GM18867 (cell line): ENCODE results near the gene TSPAN18.

ENCODE experiments used
- ATAC-seq: cut with Tn5 transposase; IDR thresholded peaks from one replicate; pipeline ENCODE4 v1.9.1; 2021; ENCODE audit warnings: mild to moderate bottlenecking, moderate library complexity; ENCODE audit not compliant: unreplicated experiment

Gene TSPAN18

GRCh38 chr11:44840085-44840478 lies 113.3 kb downstream of the TSPAN18 start:
- ATAC-seq: no peak

GRCh38 chr11:44840521-44841251 lies 113.9 kb downstream of the TSPAN18 start:
- no peak for ATAC-seq

- ATAC-seq: no peak
These were observed 115.5 kb downstream of the TSPAN18 start for GRCh38 chr11:44842220-44842619.

GRCh38 chr11:44846852-44847251 lies 120.1 kb downstream of the TSPAN18 start:
- no peak for ATAC-seq

GRCh38 chr11:44847316-44847715 lies 120.6 kb downstream of the TSPAN18 start:
- ATAC-seq: no peak

GRCh38 chr11:44848203-44848962 lies 121.6 kb downstream of the TSPAN18 start:
- ATAC-seq: no peak

DNA sequence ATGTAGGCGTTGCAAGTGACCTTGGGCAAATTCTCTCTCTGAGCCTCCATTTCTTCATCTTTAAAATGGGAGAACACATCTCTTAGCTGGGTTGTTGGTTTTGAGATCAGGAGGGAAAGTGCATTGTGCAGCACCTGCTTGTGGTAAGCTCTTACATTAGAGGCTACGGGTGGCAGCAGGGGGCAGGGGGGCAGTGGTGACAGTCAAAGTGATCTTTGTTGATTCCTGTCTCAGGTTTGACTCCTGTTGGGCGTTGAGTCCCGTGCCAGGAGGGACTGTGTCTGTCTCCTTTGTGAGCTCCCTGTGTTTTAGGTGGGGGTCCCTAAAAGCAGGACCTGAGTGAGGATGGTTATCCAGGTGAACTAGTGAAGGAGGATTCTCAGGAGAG lies 122.2 kb downstream of the TSPAN18 start:
- ATAC-seq: no peak

DNA sequence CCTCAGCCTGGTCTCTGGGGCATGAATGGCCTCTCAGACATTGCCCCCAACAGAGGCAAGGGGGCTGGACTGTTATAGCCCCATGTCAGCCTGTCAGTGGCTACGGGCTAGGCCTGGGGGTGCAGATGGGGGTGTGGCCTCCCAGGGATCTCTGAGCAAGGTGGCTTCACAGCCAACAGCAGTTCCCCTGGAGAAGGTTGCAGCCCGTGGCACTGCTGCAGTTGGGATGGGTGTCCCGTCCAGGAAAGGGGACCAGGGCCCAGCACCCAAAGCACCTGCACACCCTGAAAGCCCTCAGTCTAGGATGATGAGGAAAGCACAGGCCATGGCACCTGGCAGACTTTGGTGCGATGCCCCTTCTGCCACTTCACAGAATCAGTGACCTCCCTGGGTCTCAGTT lies 122.7 kb downstream of the TSPAN18 start:
- no peak for ATAC-seq

DNA sequence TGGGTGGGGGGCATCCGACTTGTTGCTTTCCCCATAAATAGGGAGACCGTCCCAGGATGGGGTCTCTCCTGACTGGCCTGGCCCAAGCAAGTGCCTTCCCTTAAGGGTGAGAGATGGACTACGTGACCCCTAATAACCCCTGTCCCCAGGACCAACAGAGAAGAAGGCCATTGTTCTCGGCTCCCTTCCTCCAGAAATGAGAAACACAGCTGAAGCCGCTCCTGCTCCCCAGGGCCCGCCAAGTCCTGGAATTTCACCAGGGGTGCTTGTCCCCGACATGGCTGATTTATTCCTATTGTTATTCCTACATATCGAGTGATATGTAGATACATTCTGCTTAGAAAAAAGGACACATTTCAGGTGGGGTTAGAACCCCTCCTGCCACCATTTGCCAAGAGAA lies 123.2 kb downstream of the TSPAN18 start:
- no peak for ATAC-seq

- no peak for ATAC-seq
These were observed 124.7 kb downstream of the TSPAN18 start for GRCh38 chr11:44851496-44851895.

DNA sequence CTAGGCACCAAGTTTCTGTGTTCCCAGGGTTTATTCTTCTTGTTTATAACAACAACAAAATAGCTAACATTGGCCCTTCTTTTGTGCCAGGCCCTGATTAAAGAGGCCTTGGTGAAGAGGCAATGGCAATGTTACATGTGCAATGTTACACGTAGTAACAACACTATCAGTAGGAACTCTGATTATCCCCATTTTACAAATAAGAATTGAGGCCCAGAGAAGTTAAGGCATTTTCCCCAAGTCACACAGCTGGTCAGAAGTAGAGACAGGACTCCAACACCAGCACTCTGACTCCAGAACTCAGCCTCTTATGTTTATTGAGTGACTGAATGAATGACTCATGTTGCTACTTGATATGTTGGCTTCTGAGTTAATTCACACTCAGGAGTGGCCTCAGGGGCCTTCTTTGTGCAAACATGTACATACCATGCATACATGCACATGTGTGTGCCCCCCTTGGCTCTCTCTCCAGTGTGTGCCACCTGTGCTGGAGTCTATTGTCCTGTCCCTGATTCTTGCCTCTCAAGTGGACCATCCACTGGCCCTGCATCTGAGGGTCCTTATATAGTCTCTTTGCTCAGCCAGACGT lies 125.5 kb downstream of the TSPAN18 start:
- no peak for ATAC-seq

DNA sequence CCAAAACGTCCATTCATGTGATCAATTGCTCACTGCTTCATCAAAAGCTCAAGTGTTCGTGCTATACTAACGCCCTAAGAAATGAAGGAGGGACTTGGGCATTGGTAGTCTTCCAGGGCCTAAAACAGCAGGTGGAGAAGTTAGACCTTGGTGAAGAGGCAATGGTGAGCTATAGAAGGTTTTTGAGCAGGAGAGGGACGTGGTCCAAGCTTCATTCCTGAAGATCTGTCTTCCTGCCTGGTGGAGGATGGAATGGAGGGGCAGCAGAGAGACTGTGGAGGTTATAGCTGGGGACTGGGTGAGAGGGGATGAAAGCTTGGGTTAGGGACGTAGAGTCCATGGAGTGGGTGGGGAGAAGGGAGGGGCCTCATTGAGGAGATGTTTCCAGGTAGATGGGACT lies 126.2 kb downstream of the TSPAN18 start:
- no peak for ATAC-seq

DNA sequence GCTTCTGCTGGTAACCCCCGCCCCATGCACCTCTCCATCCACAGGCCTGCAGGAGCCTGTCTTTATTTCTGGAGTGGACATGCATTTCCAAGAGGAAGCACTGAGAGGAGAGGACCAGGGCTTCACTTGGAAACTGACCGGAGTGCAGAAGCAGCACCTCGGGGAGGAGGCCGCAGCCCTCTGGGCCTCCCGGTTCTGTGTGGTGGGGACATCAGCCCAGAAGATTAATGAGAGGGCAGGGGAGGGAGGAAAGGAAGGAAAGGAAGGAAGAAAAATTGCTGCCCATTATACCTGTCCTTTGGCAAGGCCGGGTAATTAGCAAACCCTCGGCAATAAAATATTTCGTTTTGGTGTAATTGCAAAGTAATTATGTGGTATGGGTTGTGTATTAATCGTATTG lies 126.9 kb downstream of the TSPAN18 start:
- no peak for ATAC-seq

GRCh38 chr11:44854086-44854485 lies 127.3 kb downstream of the TSPAN18 start:
- ATAC-seq: no peak

DNA sequence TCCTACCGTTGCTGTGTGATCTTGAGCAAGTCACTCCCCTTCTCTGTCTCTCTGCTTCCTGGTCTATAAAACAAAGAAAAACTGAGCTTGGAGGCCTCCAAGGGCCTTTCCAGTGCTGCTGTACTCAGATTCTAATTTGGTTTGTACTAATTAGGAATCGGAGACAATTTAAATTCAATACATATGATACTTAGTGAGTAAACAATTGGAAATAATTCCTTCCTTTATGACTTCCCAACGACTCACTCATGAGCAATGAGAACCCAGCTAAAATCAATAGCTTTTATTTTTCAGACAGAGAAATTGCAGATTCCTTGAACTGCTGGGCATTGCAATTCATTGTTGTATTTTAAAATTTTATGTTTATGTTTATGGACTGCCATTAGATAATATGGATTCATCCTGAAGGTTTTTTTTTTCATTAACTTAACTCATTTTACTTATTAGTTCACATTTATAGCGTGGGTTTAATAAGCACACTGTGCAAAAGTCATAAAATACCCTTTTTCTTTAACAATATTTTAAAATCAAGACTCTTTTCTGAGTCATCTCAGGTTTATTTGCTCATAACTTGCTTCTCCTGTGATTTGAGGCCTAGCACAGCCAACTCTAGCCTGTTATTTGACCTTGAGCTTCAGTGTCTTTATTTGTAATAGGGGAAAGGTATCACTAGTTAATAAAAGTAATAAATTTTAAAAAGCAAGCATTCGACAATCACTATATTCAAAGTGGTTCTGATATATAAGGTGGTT lies 128.2 kb downstream of the TSPAN18 start:
- ATAC-seq: no peak

- ATAC-seq: no peak
These were observed 128.7 kb downstream of the TSPAN18 start for GRCh38 chr11:44855493-44855849.

DNA sequence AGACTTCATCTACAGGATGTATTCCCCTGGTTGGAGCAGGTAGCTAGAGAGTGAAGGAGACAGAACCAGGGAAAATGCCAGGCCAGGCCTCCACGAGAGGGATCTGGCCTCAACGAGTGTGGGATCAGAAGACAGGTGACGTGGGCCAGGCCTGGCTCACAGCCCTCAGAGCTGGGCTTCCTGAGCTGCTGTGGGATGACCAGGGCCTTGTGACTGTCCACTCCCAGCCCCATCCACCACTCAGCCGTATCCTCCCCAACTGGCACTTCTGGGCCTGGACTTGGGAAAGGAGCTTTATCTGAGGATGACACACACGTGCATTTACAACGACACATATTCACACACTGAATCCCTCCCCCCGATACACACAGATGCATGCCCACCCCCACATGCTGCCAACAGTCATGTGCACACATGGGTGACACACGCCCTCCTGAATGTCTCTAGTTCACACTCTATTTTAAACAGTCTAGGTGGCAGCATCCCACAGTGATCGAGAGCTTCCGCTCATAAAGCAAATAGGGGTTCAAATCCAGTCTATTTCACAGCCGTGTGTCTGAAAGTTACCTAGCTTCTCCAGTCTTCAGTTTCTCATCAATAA lies 130.8 kb downstream of the TSPAN18 start:
- ATAC-seq: no peak

- no peak for ATAC-seq
These were observed 132.2 kb downstream of the TSPAN18 start for GRCh38 chr11:44858796-44859527.

- ATAC-seq: no peak
These were observed 132.8 kb downstream of the TSPAN18 start for GRCh38 chr11:44859528-44859925.

- ATAC-seq: no peak
These were observed 133.6 kb downstream of the TSPAN18 start for GRCh38 chr11:44860346-44860745.
